HepG2 (cell line): ENCODE measurements around the gene LZTR1. TPM values are rescaled to one million over a fixed set of nuclear protein-coding genes. Genes with fewer than 3 reads are reported as not detected.

ENCODE experiments used
- DNMT1 ChIP-seq: sonication (generic); formaldehyde crosslinking; IDR thresholded peaks from 2 replicates; pipeline ENCODE4 v1.5.1; 2020; ENCODE audit warnings: mild to moderate bottlenecking, missing genetic modification reagents
- ERF ChIP-seq: IDR thresholded peaks from 2 replicates; pipeline ENCODE4 v1.6.1; 2018; ENCODE audit warnings: missing biosample characterization, missing genetic modification reagents
- GABPA ChIP-seq, 2 experiments: IDR thresholded peaks; 2 replicates each; pipeline ENCODE4 v1.6.1; 2011 to 2016; ENCODE audit warnings: low read depth in 2 of 2, low read length in 1 of 2, missing biosample characterization in 1 of 2, missing genetic modification characterization in 1 of 2
- GFI1 ChIP-seq: sonication (generic); formaldehyde crosslinking; IDR thresholded peaks from 2 replicates; pipeline ENCODE4 v1.5.0; 2020; ENCODE audit warnings: missing genetic modification reagents, mild to moderate bottlenecking, borderline replicate concordance
- NFE2L2 ChIP-seq: fragments of 150-350 bp; IDR thresholded peaks from 2 replicates; pipeline ENCODE4 v1.6.1; 2014; ENCODE audit warnings: low read length
- NFKBIZ ChIP-seq: IDR thresholded peaks from 2 replicates; pipeline ENCODE4 v1.6.1; 2018; ENCODE audit warnings: missing genetic modification reagents, missing compliant biosample characterization
- NR2F1 ChIP-seq, 2 experiments: fragments of 450-650 bp in 1 of 2; formaldehyde crosslinking in 1 of 2; IDR thresholded peaks; 2 replicates each; pipeline versions ENCODE4 v1.5.0 to v1.6.1; 2016 to 2020; ENCODE audit warnings: mild to moderate bottlenecking in 1 of 2, missing compliant biosample characterization in 1 of 2, missing genetic modification reagents in 1 of 2, moderate library complexity in 1 of 2
- PHF5A ChIP-seq: IDR thresholded peaks from one replicate; pipeline ENCODE4 v1.6.1; 2018; ENCODE audit warnings: low read depth, missing genetic modification reagents; ENCODE audit not compliant: unreplicated experiment
- PLRG1 ChIP-seq: fragments of 450-650 bp; conservative IDR thresholded peaks from 2 replicates; pipeline ENCODE4 v1.6.1; 2016
- POLR2AphosphoS5 ChIP-seq: IDR thresholded peaks from 2 replicates; pipeline ENCODE4 v1.6.1; 2012; ENCODE audit warnings: low read depth, low read length
- RFX1 ChIP-seq: fragments of 450-650 bp; IDR thresholded peaks from 2 replicates; pipeline ENCODE4 v1.6.1; 2017
- SRF ChIP-seq: IDR thresholded peaks from 2 replicates; pipeline ENCODE4 v1.6.1; 2011; ENCODE audit warnings: mild to moderate bottlenecking, low read depth, low read length, moderate library complexity
- ZBTB42 ChIP-seq: sonication (generic); formaldehyde crosslinking; IDR thresholded peaks from 2 replicates; pipeline ENCODE4 v1.5.0; 2020; ENCODE audit warnings: mild to moderate bottlenecking, missing genetic modification reagents
- ZFP36L2 ChIP-seq: sonication (generic); formaldehyde crosslinking; IDR thresholded peaks from 2 replicates; pipeline ENCODE4 v1.4.0; 2020; ENCODE audit warnings: missing genetic modification reagents
- ZNF256 ChIP-seq: sonication (generic); formaldehyde crosslinking; conservative IDR thresholded peaks from 2 replicates; pipeline ENCODE4 v1.4.0; 2020; ENCODE audit warnings: missing genetic modification reagents
- ZNF260 ChIP-seq: sonication (generic); formaldehyde crosslinking; IDR thresholded peaks from 2 replicates; pipeline ENCODE4 v1.4.0; 2020; ENCODE audit warnings: missing genetic modification reagents, low read depth, mild to moderate bottlenecking, borderline replicate concordance
- ZNF337 ChIP-seq: sonication (generic); formaldehyde crosslinking; IDR thresholded peaks from 2 replicates; pipeline ENCODE4 v1.5.1; 2020; ENCODE audit warnings: missing genetic modification reagents, low read depth, mild to moderate bottlenecking, borderline replicate concordance
- ZNF432 ChIP-seq: sonication (generic); formaldehyde crosslinking; IDR thresholded peaks from 2 replicates; pipeline ENCODE4 v1.5.0; 2020; ENCODE audit warnings: missing genetic modification reagents, mild to moderate bottlenecking, borderline replicate concordance
- ZNF550 ChIP-seq: sonication (generic); formaldehyde crosslinking; IDR thresholded peaks from 2 replicates; pipeline ENCODE4 v1.4.0; 2020; ENCODE audit warnings: mild to moderate bottlenecking, missing genetic modification reagents, borderline replicate concordance
- ZNF567 ChIP-seq: sonication (generic); formaldehyde crosslinking; IDR thresholded peaks from 2 replicates; pipeline ENCODE4 v1.8.1; 2023; ENCODE audit warnings: mild to moderate bottlenecking, missing genetic modification reagents, borderline replicate concordance
- ZNF570 ChIP-seq: sonication (generic); formaldehyde crosslinking; IDR thresholded peaks from 2 replicates; pipeline ENCODE4 v1.4.0; 2020; ENCODE audit warnings: mild to moderate bottlenecking, missing genetic modification reagents, borderline replicate concordance
- ZNF766 ChIP-seq: sonication (generic); formaldehyde crosslinking; IDR thresholded peaks from 2 replicates; pipeline ENCODE4 v1.5.0; 2020; ENCODE audit warnings: missing genetic modification reagents, borderline replicate concordance
- ZNF816 ChIP-seq: sonication (generic); formaldehyde crosslinking; IDR thresholded peaks from 2 replicates; pipeline ENCODE4 v1.8.0; 2022; ENCODE audit warnings: missing genetic modification reagents, mild to moderate bottlenecking, borderline replicate concordance
- ZSCAN31 ChIP-seq: sonication (generic); formaldehyde crosslinking; IDR thresholded peaks from 2 replicates; pipeline ENCODE4 v1.5.0; 2020; ENCODE audit warnings: low read depth, mild to moderate bottlenecking, missing genetic modification reagents
- polyA plus RNA-seq, 8 experiments: library from polyadenylated mRNA; depleted of rRNA in 3 of 8; stranded (reverse) in 7 of 8; unstranded in 1 of 8; fragments of >200 nt; fragmentation: Illumina TruSeq in 4 of 8; extraction: Trizol in 4 of 8; gene quantifications; 2 replicates each; pipeline versions ENCODE4 v1.2.1 to v1.2.3, GENCODE V29; 2011 to 2016; ENCODE audit warnings: low read depth in 4 of 8, missing spikeins in 1 of 8, mixed read lengths in 1 of 8; ENCODE audit not compliant: insufficient read depth in 1 of 8
- total RNA-seq, 5 experiments: library from RNA; depleted of rRNA; stranded (reverse); fragments of >200 nt; fragmentation: Illumina TruSeq; extraction: Trizol; gene quantifications; 2 replicates each; pipeline ENCODE4 v1.2.3, GENCODE V29; 2016; ENCODE audit warnings: low read depth in 1 of 5
- TF ChIP-seq, protein P1 (sequence below): fragments of 450-650 bp; IDR thresholded peaks from 2 replicates; pipeline ENCODE4 v1.6.1; 2016
- TF ChIP-seq, protein P2 (sequence below): sonication (generic); formaldehyde crosslinking; IDR thresholded peaks from 2 replicates; pipeline ENCODE4 v1.5.1; 2020; ENCODE audit warnings: missing genetic modification reagents, mild to moderate bottlenecking, borderline replicate concordance
- TF ChIP-seq, protein P3 (sequence below): sonication (generic); formaldehyde crosslinking; IDR thresholded peaks from 2 replicates; pipeline ENCODE4 v1.5.0; 2020; ENCODE audit warnings: mild to moderate bottlenecking, missing genetic modification reagents

The LZTR1 gene
- total and polyA plus RNA-seq, 2 of the 13 experiments (the other 11 are each of a cell fraction or from before 2014, with no cell fraction given): 21.8 to 22.4 TPM

DNA sequence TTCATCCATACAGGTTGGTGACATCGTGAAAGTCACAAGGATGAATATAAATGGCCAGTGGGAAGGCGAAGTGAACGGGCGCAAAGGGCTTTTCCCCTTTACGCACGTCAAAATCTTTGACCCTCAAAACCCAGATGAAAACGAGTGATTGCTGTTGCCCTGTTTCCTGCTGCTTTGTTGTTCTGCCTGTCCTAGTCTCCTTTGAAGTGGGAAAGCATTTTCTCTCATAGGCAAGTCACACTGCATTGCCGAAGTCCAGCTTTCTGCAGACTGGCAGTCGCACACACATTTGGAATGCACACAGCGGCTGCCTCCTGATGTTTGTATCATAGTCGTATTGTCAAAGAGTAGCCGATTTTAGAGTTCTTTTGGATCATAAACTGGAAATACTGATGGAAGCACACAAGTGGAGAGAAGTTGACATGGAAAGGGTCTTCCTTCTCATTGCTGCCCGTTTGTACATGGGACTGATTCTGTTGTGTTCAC is 32.4 kb upstream of the LZTR1 start (continued):
- TF ChIP-seq, protein P1, sequence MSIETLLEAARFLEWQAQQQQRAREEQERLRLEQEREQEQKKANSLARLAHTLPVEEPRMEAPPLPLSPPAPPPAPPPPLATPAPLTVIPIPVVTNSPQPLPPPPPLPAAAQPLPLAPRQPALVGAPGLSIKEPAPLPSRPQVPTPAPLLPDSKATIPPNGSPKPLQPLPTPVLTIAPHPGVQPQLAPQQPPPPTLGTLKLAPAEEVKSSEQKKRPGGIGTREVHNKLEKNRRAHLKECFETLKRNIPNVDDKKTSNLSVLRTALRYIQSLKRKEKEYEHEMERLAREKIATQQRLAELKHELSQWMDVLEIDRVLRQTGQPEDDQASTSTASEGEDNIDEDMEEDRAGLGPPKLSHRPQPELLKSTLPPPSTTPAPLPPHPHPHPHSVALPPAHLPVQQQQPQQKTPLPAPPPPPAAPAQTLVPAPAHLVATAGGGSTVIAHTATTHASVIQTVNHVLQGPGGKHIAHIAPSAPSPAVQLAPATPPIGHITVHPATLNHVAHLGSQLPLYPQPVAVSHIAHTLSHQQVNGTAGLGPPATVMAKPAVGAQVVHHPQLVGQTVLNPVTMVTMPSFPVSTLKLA: no peak
- peak; percentile 64 for TF ChIP-seq ERF (CRISPR knock-in tag)
- no peak for TF ChIP-seq ZNF432 (CRISPR knock-in tag)
- TF ChIP-seq, protein P2, sequence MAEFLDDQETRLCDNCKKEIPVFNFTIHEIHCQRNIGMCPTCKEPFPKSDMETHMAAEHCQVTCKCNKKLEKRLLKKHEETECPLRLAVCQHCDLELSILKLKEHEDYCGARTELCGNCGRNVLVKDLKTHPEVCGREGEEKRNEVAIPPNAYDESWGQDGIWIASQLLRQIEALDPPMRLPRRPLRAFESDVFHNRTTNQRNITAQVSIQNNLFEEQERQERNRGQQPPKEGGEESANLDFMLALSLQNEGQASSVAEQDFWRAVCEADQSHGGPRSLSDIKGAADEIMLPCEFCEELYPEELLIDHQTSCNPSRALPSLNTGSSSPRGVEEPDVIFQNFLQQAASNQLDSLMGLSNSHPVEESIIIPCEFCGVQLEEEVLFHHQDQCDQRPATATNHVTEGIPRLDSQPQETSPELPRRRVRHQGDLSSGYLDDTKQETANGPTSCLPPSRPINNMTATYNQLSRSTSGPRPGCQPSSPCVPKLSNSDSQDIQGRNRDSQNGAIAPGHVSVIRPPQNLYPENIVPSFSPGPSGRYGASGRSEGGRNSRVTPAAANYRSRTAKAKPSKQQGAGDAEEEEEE (CRISPR knock-in tag): no peak
- TF ChIP-seq ZBTB42 (CRISPR knock-in tag): no peak
- no peak for TF ChIP-seq DNMT1
- no peak for TF ChIP-seq NR2F1 (CRISPR knock-in tag; IDR thresholded peaks at IDR 0.05)
- TF ChIP-seq PLRG1: no peak
- TF ChIP-seq GABPA (IDR thresholded peaks at IDR 0.05; ENCODE audit: low read depth, low read length): no peak
- 0 out of 2 replicates have a peak, but pooled peaks have one; percentile 42 for TF ChIP-seq GABPA (CRISPR knock-in tag; IDR thresholded peaks at IDR 0.05; ENCODE audit: low read depth)
- TF ChIP-seq NFE2L2: no peak
- TF ChIP-seq, protein P3, sequence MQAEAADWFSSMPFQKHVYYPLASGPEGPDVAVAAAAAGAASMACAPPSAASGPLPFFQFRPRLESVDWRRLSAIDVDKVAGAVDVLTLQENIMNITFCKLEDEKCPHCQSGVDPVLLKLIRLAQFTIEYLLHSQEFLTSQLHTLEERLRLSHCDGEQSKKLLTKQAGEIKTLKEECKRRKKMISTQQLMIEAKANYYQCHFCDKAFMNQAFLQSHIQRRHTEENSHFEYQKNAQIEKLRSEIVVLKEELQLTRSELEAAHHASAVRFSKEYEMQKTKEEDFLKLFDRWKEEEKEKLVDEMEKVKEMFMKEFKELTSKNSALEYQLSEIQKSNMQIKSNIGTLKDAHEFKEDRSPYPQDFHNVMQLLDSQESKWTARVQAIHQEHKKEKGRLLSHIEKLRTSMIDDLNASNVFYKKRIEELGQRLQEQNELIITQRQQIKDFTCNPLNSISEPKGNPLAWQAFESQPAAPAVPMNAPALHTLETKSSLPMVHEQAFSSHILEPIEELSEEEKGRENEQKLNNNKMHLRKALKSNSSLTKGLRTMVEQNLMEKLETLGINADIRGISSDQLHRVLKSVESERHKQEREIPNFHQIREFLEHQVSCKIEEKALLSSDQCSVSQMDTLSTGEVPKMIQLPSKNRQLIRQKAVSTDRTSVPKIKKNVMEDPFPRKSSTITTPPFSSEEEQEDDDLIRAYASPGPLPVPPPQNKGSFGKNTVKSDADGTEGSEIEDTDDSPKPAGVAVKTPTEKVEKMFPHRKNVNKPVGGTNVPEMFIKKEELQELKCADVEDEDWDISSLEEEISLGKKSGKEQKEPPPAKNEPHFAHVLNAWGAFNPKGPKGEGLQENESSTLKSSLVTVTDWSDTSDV (CRISPR knock-in tag): no peak
- no peak for TF ChIP-seq RFX1
- no peak for TF ChIP-seq ZNF550 (CRISPR knock-in tag)
- no peak for TF ChIP-seq SRF
- no peak for TF ChIP-seq ZNF337 (CRISPR knock-in tag)
- peak; percentile 59 for TF ChIP-seq PHF5A (CRISPR knock-in tag)
- TF ChIP-seq ZNF567 (CRISPR knock-in tag): no peak
- TF ChIP-seq ZNF260: no peak
- TF ChIP-seq NFKBIZ (CRISPR knock-in tag): no peak
- no peak for TF ChIP-seq ZFP36L2 (CRISPR knock-in tag)
- TF ChIP-seq GFI1 (CRISPR knock-in tag): peak; percentile 30; the same call in 1 of the 2 replicates
- TF ChIP-seq ZSCAN31: peak; percentile 35; the same call in 1 of the 2 replicates
- no peak for TF ChIP-seq ZNF816 (CRISPR knock-in tag)
- TF ChIP-seq ZNF766 (CRISPR knock-in tag): no peak
- no peak for TF ChIP-seq POLR2AphosphoS5
- TF ChIP-seq ZNF570 (CRISPR knock-in tag): no peak
- no peak for TF ChIP-seq ZNF256 (CRISPR knock-in tag)
